GM23338 (cell line): Measurements from ENCODE around the gene KLK1. TPM values are rescaled to one million over a fixed set of nuclear protein-coding genes. Genes with fewer than 3 reads are reported as not detected.

Experiments
- ATAC-seq: fragments of 200-7000 bp; cut with Tn5 transposase; 3 replicates; pipeline ENCODE4 v1.9.1; 2020
- DNase-seq: peaks from one replicate; pipeline ENCODE4 v3.0.0-alpha.2; 2015; ENCODE audit warnings: low spot score
- H2AFZ ChIP-seq: fragments of 200-600 bp; sonication (generic); 2 replicates; pipeline ENCODE4 v1.8.0; 2016; ENCODE audit warnings: antibody characterized with exemption, mild to moderate bottlenecking, moderate library complexity
- H3F3A ChIP-seq: fragments of 200-600 bp; sonication (generic); replicated peaks from 2 replicates; pipeline ENCODE4 v1.8.0; 2017; ENCODE audit warnings: antibody characterized with exemption, mixed run types, low read depth
- H3K27ac ChIP-seq: fragments of 200-600 bp; sonication (generic); 2 replicates; pipeline ENCODE4 v1.6.1; 2016; ENCODE audit warnings: low read depth
- H3K27me3 ChIP-seq: fragments of 200-600 bp; sonication (generic); 2 replicates; pipeline ENCODE4 v1.8.0; 2016; ENCODE audit warnings: mild to moderate bottlenecking, mixed run types, moderate library complexity; ENCODE audit not compliant: insufficient read depth
- H3K36me3 ChIP-seq: fragments of 200-600 bp; sonication (generic); 2 replicates; pipeline ENCODE4 v1.8.0; 2016; ENCODE audit warnings: mild to moderate bottlenecking; ENCODE audit not compliant: insufficient read depth
- H3K4me1 ChIP-seq: fragments of 200-600 bp; sonication (generic); 2 replicates; pipeline ENCODE4 v1.8.0; 2016; ENCODE audit warnings: mild to moderate bottlenecking, moderate library complexity; ENCODE audit not compliant: insufficient read depth
- H3K4me2 ChIP-seq: fragments of 200-600 bp; sonication (generic); 2 replicates; pipeline ENCODE4 v1.7.1; 2017; ENCODE audit warnings: mixed run types
- H3K4me3 ChIP-seq: fragments of 200-600 bp; sonication (generic); 2 replicates; pipeline ENCODE4 v1.6.1; 2016; ENCODE audit warnings: mixed run types
- H3K79me2 ChIP-seq: fragments of 200-600 bp; sonication (generic); replicated peaks from 2 replicates; pipeline ENCODE4 v1.8.0; 2017; ENCODE audit warnings: mild to moderate bottlenecking; ENCODE audit not compliant: insufficient read depth
- H3K9me2 ChIP-seq: fragments of 200-600 bp; sonication (generic); 2 replicates; pipeline ENCODE4 v1.8.0; 2017; ENCODE audit not compliant: insufficient read depth
- H4K20me1 ChIP-seq: fragments of 200-600 bp; sonication (generic); replicated peaks from 2 replicates; pipeline ENCODE4 v1.8.0; 2017; ENCODE audit warnings: mild to moderate bottlenecking; ENCODE audit not compliant: insufficient read depth
- H3K27ac Mint-ChIP-seq: 2 replicates; pipeline ENCODE4 v1.8.0; 2020; ENCODE audit warnings: inconsistent platforms, mild to moderate bottlenecking, moderate library complexity, mixed read lengths
- H3K27me3 Mint-ChIP-seq: 3 replicates; pipeline ENCODE4 v1.8.0; 2022; ENCODE audit warnings: low read depth, mild to moderate bottlenecking, moderate library complexity, mixed read lengths, inconsistent platforms; ENCODE audit not compliant: insufficient read depth, poor library complexity
- H3K36me3 Mint-ChIP-seq: 3 replicates; pipeline ENCODE4 v1.8.0; 2021; ENCODE audit warnings: low read depth, mild to moderate bottlenecking, inconsistent platforms, moderate library complexity, mixed read lengths
- H3K4me1 Mint-ChIP-seq: 3 replicates; pipeline ENCODE4 v1.8.0; 2020; ENCODE audit warnings: mild to moderate bottlenecking, inconsistent platforms, mixed read lengths
- H3K4me3 Mint-ChIP-seq: 3 replicates; pipeline ENCODE4 v1.8.0; 2021; ENCODE audit warnings: moderate library complexity, mild to moderate bottlenecking, inconsistent platforms, mixed read lengths
- H3K9me3 Mint-ChIP-seq: 3 replicates; pipeline ENCODE4 v1.8.0; 2020; ENCODE audit warnings: moderate library complexity, mild to moderate bottlenecking, inconsistent platforms, mixed read lengths
- CREB1 ChIP-seq: fragments of 250-450 bp; sonication (Bioruptor Pico); IDR thresholded peaks from 2 replicates; pipeline ENCODE4 v1.5.0; 2020; ENCODE audit warnings: low read depth, mild to moderate bottlenecking, moderate library complexity
- ETS1 ChIP-seq: IDR thresholded peaks from 2 replicates; pipeline ENCODE4 v1.6.1; 2016; ENCODE audit warnings: antibody characterized with exemption
- EZH2 ChIP-seq: fragments of 200-600 bp; sonication (generic); IDR thresholded peaks from one replicate; pipeline ENCODE4 v1.8.0; 2017; ENCODE audit warnings: antibody characterized with exemption, mild to moderate bottlenecking, low read depth; ENCODE audit not compliant: unreplicated experiment
- JUNB ChIP-seq: IDR thresholded peaks from one replicate; pipeline ENCODE4 v1.6.1; 2016; ENCODE audit warnings: antibody characterized with exemption; ENCODE audit not compliant: unreplicated experiment
- POLR2AphosphoS5 ChIP-seq: IDR thresholded peaks from 2 replicates; pipeline ENCODE4 v1.6.1; 2016; ENCODE audit warnings: antibody characterized with exemption, low read depth
- STAT1 ChIP-seq: IDR thresholded peaks from one replicate; pipeline ENCODE4 v1.6.1; 2016; ENCODE audit warnings: antibody characterized with exemption; ENCODE audit not compliant: unreplicated experiment
- ZNF114 ChIP-seq: fragments of 250-450 bp; sonication (Bioruptor Pico); IDR thresholded peaks from 2 replicates; pipeline ENCODE4 v1.5.0; 2020; ENCODE audit warnings: mild to moderate bottlenecking, moderate library complexity
- ZNF331 ChIP-seq: fragments of 250-450 bp; sonication (Bioruptor Pico); IDR thresholded peaks from 2 replicates; pipeline ENCODE4 v1.5.0; 2020; ENCODE audit warnings: low read depth, mild to moderate bottlenecking, moderate library complexity
- polyA plus RNA-seq: library from polyadenylated mRNA; unstranded; fragments of >200 nt; fragmentation: Nextera tagmentation; extraction: Ambion mirVana; gene quantifications from 2 replicates; pipeline ENCODE4 v1.2.1, GENCODE V29; 2016
- total RNA-seq: library from RNA; depleted of rRNA; stranded (reverse); fragments of >200 nt; shearing (Covaris generic); gene quantifications from 2 replicates; pipeline ENCODE4 v1.2.3, GENCODE V29; 2014

The KLK1 gene
- total and polyA plus RNA-seq, 2 experiments from 2014 or later = 0.31 to 3.0 TPM

GRCh38 chr19:50808856-50809255 lies 14.7 kb downstream of the KLK1 start:
- H3K36me3 Mint-ChIP-seq = peaks cover 12% of the 10 kb centered on the region
- Histone ChIP-seq H3K79me2 (peaks cover 5% of the 10 kb centered on the region), H3K9me2 (0 out of 2 replicates have a peak, but pooled peaks cover 3% of the 10 kb centered on the region), H3K4me3 (no peak overlapping the region), H3K27me3 (peaks cover 5% of the 10 kb centered on the region; the same call in 1 of the 2 replicates), H3F3A (no peaks in the 10 kb centered on the region), H2AFZ (no peak overlapping the region), H3K4me1 (no peaks in the 10 kb centered on the region), H3K27ac (no peak overlapping the region), H3K36me3 (no peaks in the 10 kb centered on the region), H4K20me1 (peaks cover 1% of the 10 kb centered on the region; the same call in 1 of the 2 replicates), H3K4me2 (no peak overlapping the region)
- H3K27me3 Mint-ChIP-seq = peaks cover 22% of the 10 kb centered on the region
- no peak overlapping the region for H3K4me3 Mint-ChIP-seq
- H3K27ac Mint-ChIP-seq = no peak overlapping the region
- H3K4me1 Mint-ChIP-seq = peaks cover 3% of the 10 kb centered on the region; the same call in 2 of the 3 replicates
- ATAC-seq = no peak
- no peak for DNase-seq
- peaks cover 29% of the 10 kb centered on the region for H3K9me3 Mint-ChIP-seq
- TF ChIP-seq JUNB = no peak
- TF ChIP-seq ZNF331 = no peak
- no peak for TF ChIP-seq STAT1
- TF ChIP-seq CREB1 (CRISPR knock-in tag) = no peak
- TF ChIP-seq EZH2 = no peak
- no peak for TF ChIP-seq POLR2AphosphoS5

- peaks cover 21% of the 10 kb centered on the region for H3K4me1 Mint-ChIP-seq
Observed at GRCh38 chr19:50804420-50805272, 18.9 kb downstream of the KLK1 start.

More at GRCh38 chr19:50804420-50805272, 18.9 kb downstream of the KLK1 start:
- peaks cover 29% of the 10 kb centered on the region for H3F3A ChIP-seq
- peaks cover 21% of the 10 kb centered on the region for H3K36me3 ChIP-seq
- TF ChIP-seq JUNB (no peak), POLR2AphosphoS5 (peak; percentile 87), STAT1 (no peak), ZNF114 (CRISPR knock-in tag) (no peak), ETS1 (peak; percentile 54), CREB1 (CRISPR knock-in tag) (peak; percentile 78)
- Mint-ChIP-seq H3K36me3 (peaks cover 48% of the 10 kb centered on the region), H3K9me3 (peaks cover 9% of the 10 kb centered on the region), H3K27me3 (peaks cover 18% of the 10 kb centered on the region), H3K27ac (peak overlapping the region; percentile 100), H3K4me3 (peak overlapping the region; percentile 98)
- no peak overlapping the region for H2AFZ ChIP-seq
- H3K9me2 ChIP-seq = 0 out of 2 replicates have a peak, but pooled peaks cover under 1% of the 10 kb centered on the region
- DNase-seq = peak; percentile 99
- H3K27me3 ChIP-seq = peaks cover 5% of the 10 kb centered on the region; the same call in 1 of the 2 replicates
- H4K20me1 ChIP-seq = peaks cover 40% of the 10 kb centered on the region
- peaks cover 46% of the 10 kb centered on the region for H3K79me2 ChIP-seq
- H3K27ac ChIP-seq = peak overlapping the region; percentile 97
- peak; percentile 92 for ATAC-seq
- H3K4me2 ChIP-seq = peak overlapping the region; percentile 99
- H3K4me3 ChIP-seq = peak overlapping the region; percentile 85
- H3K4me1 ChIP-seq = peaks cover 10% of the 10 kb centered on the region; the same call in 1 of the 2 replicates
